Endodermal cell (in vitro differentiated cells): ENCODE measurements around the gene KRTAP5-3. TPM values are rescaled to one million over a fixed set of nuclear protein-coding genes. Genes with fewer than 3 reads are reported as not detected.

ENCODE experiments used
- DNase-seq: peaks from one replicate; pipeline ENCODE4 v3.0.0-alpha.2; 2017
- H3K27ac ChIP-seq: 2 replicates; pipeline ENCODE4 v1.5.1; 2013; ENCODE audit warnings: mild to moderate bottlenecking, low read depth, low read length, moderate library complexity
- H3K27me3 ChIP-seq: 2 replicates; pipeline ENCODE4 v1.6.1; 2013; ENCODE audit warnings: mild to moderate bottlenecking, low read length, moderate library complexity; ENCODE audit not compliant: insufficient read depth, control insufficient read depth, poor library complexity, severe bottlenecking
- H3K36me3 ChIP-seq: 2 replicates; pipeline ENCODE4 v1.7.0; 2013; ENCODE audit warnings: mild to moderate bottlenecking, low read length, moderate library complexity; ENCODE audit not compliant: control insufficient read depth, insufficient read depth
- H3K4me1 ChIP-seq: one replicate; pipeline ENCODE4 v1.7.0; 2013; ENCODE audit warnings: low read length; ENCODE audit not compliant: control insufficient read depth, insufficient read depth
- H3K4me3 ChIP-seq: 2 replicates; pipeline ENCODE4 v1.5.1; 2013; ENCODE audit warnings: mild to moderate bottlenecking, low read length, moderate library complexity
- H3K9ac ChIP-seq: 2 replicates; pipeline ENCODE4 v1.6.1; 2013; ENCODE audit warnings: mild to moderate bottlenecking, low read length, moderate library complexity; ENCODE audit not compliant: poor library complexity, severe bottlenecking; ENCODE audit errors: extremely low read depth
- H3K9me3 ChIP-seq: 2 replicates; pipeline ENCODE4 v1.6.1; 2013; ENCODE audit warnings: mild to moderate bottlenecking, low read length, moderate library complexity; ENCODE audit not compliant: control insufficient read depth
- H3K27ac Mint-ChIP-seq: 2 replicates; pipeline ENCODE4 v1.8.0; 2020; ENCODE audit warnings: mixed read lengths
- H3K27me3 Mint-ChIP-seq: 2 replicates; pipeline ENCODE4 v1.8.0; 2021; ENCODE audit warnings: mild to moderate bottlenecking, mixed read lengths; ENCODE audit not compliant: insufficient read depth
- H3K36me3 Mint-ChIP-seq: 2 replicates; pipeline ENCODE4 v1.8.0; 2020; ENCODE audit warnings: low read depth, mixed read lengths
- H3K4me1 Mint-ChIP-seq: 2 replicates; pipeline ENCODE4 v1.8.0; 2020; ENCODE audit warnings: mixed read lengths
- H3K4me3 Mint-ChIP-seq: 2 replicates; pipeline ENCODE4 v1.8.0; 2020; ENCODE audit warnings: mild to moderate bottlenecking, moderate library complexity, mixed read lengths
- H3K9me3 Mint-ChIP-seq: 2 replicates; pipeline ENCODE4 v1.8.0; 2020; ENCODE audit warnings: mild to moderate bottlenecking, mixed read lengths
- CTCF ChIP-seq: fragments of 200-600 bp; sonication (generic); conservative IDR thresholded peaks from 2 replicates; pipeline ENCODE4 v1.5.0; 2021; ENCODE audit warnings: antibody characterized with exemption, mild to moderate bottlenecking
- WGBS, 2 experiments: methylation state at CpG; one replicate each; pipeline versions ENCODE4 v1.1.5 to v1.1.7; 2013; ENCODE audit warnings: missing lambda C conversion rate in 2 of 2, mixed read lengths in 1 of 2; ENCODE audit not compliant: insufficient coverage in 1 of 2, insufficient read length in 1 of 2; 5-methylcytosine and 5-hydroxymethylcytosine counted together
- total RNA-seq, 2 donors: library from RNA; stranded (reverse); fragmentation: NEBNext Ultra II Directional in 1 of 2; extraction: Animal tissue kit (Norgen Biotek cat#: 25700) in 1 of 2; gene quantifications; 2 replicates in 1 of 2; 3 replicates in 1 of 2; pipeline ENCODE4 v1.2.1, GENCODE V29; 2021

Gene KRTAP5-3
- total RNA-seq, 2 donors from 2014 or later, result not detected

- H3K9me3 ChIP-seq, result no peaks in the 10 kb centered on the region
- Mint-ChIP-seq H3K27me3 (peaks cover 26% of the 10 kb centered on the region), H3K4me3 (peak overlapping the region; percentile 47), H3K4me1 (peaks cover 20% of the 10 kb centered on the region), H3K9me3 (no peaks in the 10 kb centered on the region), H3K36me3 (no peaks in the 10 kb centered on the region), H3K27ac (no peak overlapping the region)
- H3K4me3 ChIP-seq, result no peak overlapping the region
- no peak overlapping the region for H3K9ac ChIP-seq
- H3K27ac ChIP-seq, result no peak overlapping the region
- H3K27me3 ChIP-seq, result peaks cover 42% of the 10 kb centered on the region
- H3K4me1 ChIP-seq, result peaks cover 12% of the 10 kb centered on the region
- peak; percentile 51 for DNase-seq
- 75 to 78% methylated on average over 5 to 8 of the region's 8 CpGs for WGBS, 2 experiments
- no peaks in the 10 kb centered on the region for H3K36me3 ChIP-seq
- TF ChIP-seq CTCF, result no peak
Observed at GRCh38 chr11:1570531-1570895, 37.8 kb downstream of the KRTAP5-3 start.

- no peaks in the 10 kb centered on the region for H3K9me3 ChIP-seq
- Mint-ChIP-seq H3K36me3 (no peaks in the 10 kb centered on the region), H3K27me3 (peaks cover 21% of the 10 kb centered on the region), H3K27ac (no peak overlapping the region), H3K9me3 (no peaks in the 10 kb centered on the region), H3K4me1 (peaks cover 20% of the 10 kb centered on the region), H3K4me3 (peak overlapping the region; percentile 47)
- H3K27me3 ChIP-seq, result peaks cover 37% of the 10 kb centered on the region
- H3K9ac ChIP-seq, result no peak overlapping the region
- H3K36me3 ChIP-seq, result no peaks in the 10 kb centered on the region
- H3K4me3 ChIP-seq, result no peak overlapping the region
- H3K4me1 ChIP-seq, result peaks cover 12% of the 10 kb centered on the region
- H3K27ac ChIP-seq, result no peak overlapping the region
- TF ChIP-seq CTCF, result no peak
- peak; percentile 53 for DNase-seq
- whole genome bisulfite sequencing, 2 experiments, result 93% methylated on average over 11 of the region's 11 CpGs; no CpG with 5 or more reads in 1 of the 2 experiments
Observed at GRCh38 chr11:1570001-1570453, 38.2 kb downstream of the KRTAP5-3 start.

GRCh38 chr11:1569251-1569780 is 38.9 kb downstream of the KRTAP5-3 start:
- H3K4me3 Mint-ChIP-seq, result no peak overlapping the region
- no peak overlapping the region for H3K4me3 ChIP-seq
- no peaks in the 10 kb centered on the region for H3K9me3 Mint-ChIP-seq
- WGBS, 2 experiments, result 87 to 88% methylated on average over 10 to 14 of the region's 14 CpGs
- no peaks in the 10 kb centered on the region for H3K36me3 Mint-ChIP-seq
- H3K27ac Mint-ChIP-seq, result no peak overlapping the region
- peaks cover 17% of the 10 kb centered on the region for H3K27me3 Mint-ChIP-seq
- no peaks in the 10 kb centered on the region for H3K36me3 ChIP-seq
- peaks cover 32% of the 10 kb centered on the region for H3K27me3 ChIP-seq
- no peak for DNase-seq
- H3K4me1 ChIP-seq, result peaks cover 13% of the 10 kb centered on the region
- no peak for TF ChIP-seq CTCF
- no peak overlapping the region for H3K27ac ChIP-seq
- peaks cover 20% of the 10 kb centered on the region for H3K4me1 Mint-ChIP-seq
- no peak overlapping the region for H3K9ac ChIP-seq
- H3K9me3 ChIP-seq, result no peaks in the 10 kb centered on the region
